GM18502 (cell line): ENCODE measurements around the gene UGT1A5.

Experiments
- ATAC-seq: cut with Tn5 transposase; IDR thresholded peaks from one replicate; pipeline ENCODE4 v1.9.1; 2021; ENCODE audit warnings: mild to moderate bottlenecking; ENCODE audit not compliant: unreplicated experiment, poor library complexity

UGT1A5 gene

DNA sequence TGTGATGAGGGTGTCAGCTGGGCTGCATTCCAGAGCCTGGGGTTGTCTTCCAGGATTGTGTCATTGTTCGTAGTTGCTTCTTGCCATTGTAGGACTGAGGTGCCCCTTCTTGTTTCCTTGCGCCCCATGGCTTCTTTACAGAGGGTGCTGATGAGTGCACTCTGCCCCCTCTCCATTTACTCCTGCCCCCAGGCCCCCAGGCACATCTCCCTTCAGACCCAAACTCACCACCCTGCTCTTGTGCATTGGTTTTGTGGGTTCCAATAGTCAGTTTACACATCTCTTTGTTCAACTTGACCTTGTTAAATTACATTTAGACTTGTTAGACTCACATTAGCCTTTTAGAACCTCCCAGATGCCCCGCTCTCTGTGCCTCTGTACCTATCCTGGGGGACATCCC is 108.5 kb downstream of the UGT1A5 start:
- ATAC-seq = no peak

DNA sequence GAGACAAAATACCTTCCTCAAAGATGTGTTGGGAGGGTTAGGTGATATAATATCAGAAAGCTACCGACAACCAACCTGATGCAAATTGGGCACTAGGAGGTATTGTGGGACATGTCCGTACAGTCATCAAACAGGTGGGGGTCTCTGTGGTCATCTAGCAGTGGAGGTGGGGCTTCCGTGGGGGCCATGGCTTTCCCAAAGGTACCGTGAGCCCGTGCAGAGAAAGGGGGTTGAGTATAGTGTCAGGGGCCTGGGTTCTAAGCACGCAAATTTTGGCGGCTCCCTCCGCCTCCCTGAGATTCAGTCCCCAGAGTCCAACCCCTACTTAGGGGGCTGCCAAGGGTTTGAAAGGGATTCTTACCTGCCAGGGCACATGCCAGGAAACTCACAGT is 109.0 kb downstream of the UGT1A5 start:
- no peak for ATAC-seq

DNA sequence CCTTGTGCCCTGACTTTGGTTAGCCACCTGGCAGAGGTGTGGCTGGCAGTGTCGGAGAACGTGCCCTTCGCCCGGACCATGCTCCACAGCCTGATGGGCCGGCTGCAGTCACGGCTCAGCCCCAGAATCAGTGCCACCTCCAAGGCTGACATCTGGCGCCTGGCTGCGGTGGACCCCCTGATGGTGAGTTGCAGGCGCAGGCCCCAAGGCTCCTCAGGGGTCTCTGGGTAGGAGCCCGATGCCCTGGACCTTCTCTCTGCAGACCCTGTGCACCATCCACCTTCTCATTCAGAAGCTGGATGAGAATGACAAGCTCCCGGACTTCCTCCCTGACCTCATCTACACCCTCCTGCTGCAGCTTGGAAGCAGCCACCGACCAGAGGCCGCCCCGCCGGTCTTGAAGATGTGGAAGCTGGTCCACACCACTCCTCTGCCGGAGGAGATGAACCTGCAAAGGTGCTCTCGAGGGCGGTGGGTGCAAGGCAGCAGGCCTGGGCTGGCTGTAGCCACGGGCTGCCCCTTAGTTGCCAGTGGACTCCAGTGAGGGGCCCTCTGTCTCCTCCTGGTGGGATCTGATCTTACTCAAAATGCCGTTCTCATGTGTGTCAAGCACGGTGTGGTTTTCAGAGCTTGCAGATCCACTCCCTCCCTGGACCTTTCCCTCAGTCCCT is 109.5 kb downstream of the UGT1A5 start:
- ATAC-seq = no peak
